IPS DF 6.9 (cell line): ENCODE data around the gene FHDC1.
A peak's percentile ranks its signal among the peaks of the same experiment; 100 is the strongest.
"Not testable (repeated sequence)": the region's sequence is repeated elsewhere in the genome, so short reads cannot be mapped to it uniquely, and the experiment has no call there.

Source experiments
- DNase-seq: peaks from one replicate; pipeline ENCODE4 v3.0.0-alpha.2; 2013; ENCODE audit warnings: low read depth, low spot score
- H3K27ac ChIP-seq: one replicate; pipeline ENCODE4 v1.5.1; 2013; ENCODE audit warnings: low read length, control low read depth
- H3K27me3 ChIP-seq: 2 replicates; pipeline ENCODE4 v1.6.1; 2013; ENCODE audit warnings: mild to moderate bottlenecking, low read length; ENCODE audit not compliant: control insufficient read depth, insufficient read depth
- H3K36me3 ChIP-seq: 2 replicates; pipeline ENCODE4 v1.6.1; 2013; ENCODE audit warnings: low read length; ENCODE audit not compliant: control insufficient read depth, insufficient read depth
- H3K4me1 ChIP-seq: 2 replicates; pipeline ENCODE4 v1.6.1; 2013; ENCODE audit warnings: low read length; ENCODE audit not compliant: control insufficient read depth, insufficient read depth
- H3K4me3 ChIP-seq: 2 replicates; pipeline ENCODE4 v1.5.1; 2013; ENCODE audit warnings: mild to moderate bottlenecking, low read length
- H3K9me3 ChIP-seq: 2 replicates; pipeline ENCODE4 v1.6.1; 2013; ENCODE audit warnings: low read length, inconsistent platforms; ENCODE audit not compliant: control insufficient read depth, insufficient read depth
- WGBS: extraction: QIAGEN DNeasy Blood & Tissue Kit; methylation state at CpG from one replicate; pipeline ENCODE4 v1.1.7; 2013; ENCODE audit warnings: mixed read lengths, missing lambda C conversion rate; ENCODE audit not compliant: insufficient read length, insufficient coverage; 5-methylcytosine and 5-hydroxymethylcytosine counted together

Gene FHDC1, protein sequence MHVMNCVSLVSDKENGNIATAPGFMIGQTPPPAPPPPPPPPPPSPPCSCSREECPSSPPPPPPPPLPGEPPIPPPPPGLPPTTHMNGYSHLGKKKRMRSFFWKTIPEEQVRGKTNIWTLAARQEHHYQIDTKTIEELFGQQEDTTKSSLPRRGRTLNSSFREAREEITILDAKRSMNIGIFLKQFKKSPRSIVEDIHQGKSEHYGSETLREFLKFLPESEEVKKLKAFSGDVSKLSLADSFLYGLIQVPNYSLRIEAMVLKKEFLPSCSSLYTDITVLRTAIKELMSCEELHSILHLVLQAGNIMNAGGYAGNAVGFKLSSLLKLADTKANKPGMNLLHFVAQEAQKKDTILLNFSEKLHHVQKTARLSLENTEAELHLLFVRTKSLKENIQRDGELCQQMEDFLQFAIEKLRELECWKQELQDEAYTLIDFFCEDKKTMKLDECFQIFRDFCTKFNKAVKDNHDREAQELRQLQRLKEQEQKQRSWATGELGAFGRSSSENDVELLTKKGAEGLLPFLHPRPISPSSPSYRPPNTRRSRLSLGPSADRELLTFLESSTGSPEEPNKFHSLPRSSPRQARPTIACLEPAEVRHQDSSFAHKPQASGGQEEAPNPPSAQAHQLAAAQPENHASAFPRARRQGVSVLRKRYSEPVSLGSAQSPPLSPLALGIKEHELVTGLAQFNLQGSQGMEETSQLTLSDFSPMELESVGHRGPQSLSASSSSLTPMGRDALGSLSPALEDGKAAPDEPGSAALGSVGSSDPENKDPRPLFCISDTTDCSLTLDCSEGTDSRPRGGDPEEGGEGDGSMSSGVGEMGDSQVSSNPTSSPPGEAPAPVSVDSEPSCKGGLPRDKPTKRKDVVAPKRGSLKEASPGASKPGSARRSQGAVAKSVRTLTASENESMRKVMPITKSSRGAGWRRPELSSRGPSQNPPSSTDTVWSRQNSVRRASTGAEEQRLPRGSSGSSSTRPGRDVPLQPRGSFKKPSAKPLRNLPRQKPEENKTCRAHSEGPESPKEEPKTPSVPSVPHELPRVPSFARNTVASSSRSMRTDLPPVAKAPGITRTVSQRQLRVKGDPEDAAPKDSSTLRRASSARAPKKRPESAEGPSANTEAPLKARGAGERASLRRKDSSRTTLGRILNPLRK

DNA sequence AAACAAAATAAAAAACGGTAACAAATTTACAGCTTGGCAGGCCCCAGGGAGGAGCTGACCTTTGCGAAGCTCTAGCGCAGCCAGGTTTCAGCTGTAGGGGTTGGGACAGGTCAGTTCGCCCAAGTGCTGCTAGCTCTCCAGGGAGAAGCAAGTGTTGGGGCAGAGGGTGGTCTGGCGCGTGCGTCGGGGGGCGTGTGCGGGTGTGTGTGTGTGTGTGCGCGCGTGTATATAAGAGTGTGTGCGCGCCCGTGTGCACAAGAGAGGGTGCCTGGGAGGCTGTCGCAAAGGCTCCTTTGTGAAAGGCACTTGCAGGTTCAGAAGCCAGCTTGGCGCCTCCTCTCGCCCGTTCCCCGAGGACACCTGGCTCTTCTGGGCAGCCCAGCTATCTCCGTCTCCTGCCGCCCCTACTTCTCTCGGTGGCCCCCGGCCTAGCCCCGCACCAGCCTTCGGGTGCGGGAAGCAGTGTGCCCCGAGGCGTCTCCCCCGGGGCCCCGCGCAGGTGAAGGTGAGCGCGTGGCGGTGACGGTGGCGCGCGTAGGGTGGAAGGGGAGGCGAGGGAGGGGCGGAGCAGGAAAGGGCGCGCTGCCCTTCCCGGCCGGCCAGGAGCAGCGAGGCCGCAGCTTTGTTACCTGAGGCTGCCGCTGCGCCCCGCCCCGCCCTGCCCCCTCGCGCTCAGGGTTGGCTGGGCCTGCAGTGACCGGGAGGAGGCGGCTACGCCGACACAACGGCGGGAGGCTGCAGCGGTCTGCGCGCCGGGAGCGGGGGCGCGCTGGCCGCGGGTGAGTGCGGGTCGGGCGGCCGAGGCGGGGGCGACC, at the start of gene FHDC1:
Gene FHDC1, plus strand, starts transcription at position 693 of the 815 bp plus-strand sequence. CDS start 6,735 bp downstream, outside the sequence.
- Histone ChIP-seq H3K4me1 (peaks cover 12% of the 10 kb centered on the region; the same call in 1 of the 2 replicates), H3K27me3 (no peaks in the 10 kb centered on the region), H3K36me3 (no peaks in the 10 kb centered on the region; the same call in 1 of the 2 replicates), H3K4me3 (peak within 1 kb of the TSS; percentile 73), H3K27ac (no peak within 1 kb of the TSS), H3K9me3 (no peaks in the 10 kb centered on the region)
- no peak for DNase-seq
- no CpG with 5 or more reads among the region's 75 CpGs for WGBS

DNA sequence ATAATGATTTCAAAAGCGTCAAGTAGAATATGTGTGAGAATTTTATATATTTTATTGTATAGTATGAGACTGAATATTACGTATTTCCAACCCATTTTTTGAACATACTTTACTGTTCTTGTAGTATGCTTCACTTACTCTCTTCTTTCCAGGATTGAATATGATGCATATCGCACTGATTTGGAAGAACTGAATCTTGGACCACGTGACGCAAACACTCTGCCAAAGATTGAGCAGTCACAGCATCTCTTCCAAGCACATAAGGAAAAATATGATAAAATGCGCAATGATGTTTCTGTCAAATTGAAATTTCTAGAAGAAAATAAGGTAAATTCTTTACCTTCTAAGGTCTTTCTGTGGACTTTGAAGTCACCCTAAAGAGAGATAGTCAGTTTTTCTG, 48.1 kb upstream of the FHDC1 start:
- DNase-seq, result no peak
- no peaks in the 10 kb centered on the region for H3K9me3 ChIP-seq
- 100% methylated on average over 1 of the region's 6 CpGs for WGBS
- no peak overlapping the region for H3K27ac ChIP-seq
- no peak overlapping the region for H3K4me3 ChIP-seq
- H3K36me3 ChIP-seq, result no peaks in the 10 kb centered on the region; the same call in 1 of the 2 replicates
- no peaks in the 10 kb centered on the region for H3K27me3 ChIP-seq
- H3K4me1 ChIP-seq, result no peaks in the 10 kb centered on the region

- no peak for DNase-seq
- Histone ChIP-seq H3K4me1 (no peaks in the 10 kb centered on the region), H3K27me3 (no peaks in the 10 kb centered on the region), H3K9me3 (no peaks in the 10 kb centered on the region), H3K36me3 (no peaks in the 10 kb centered on the region), H3K4me3 (no peak overlapping the region), H3K27ac (no peak overlapping the region)
- no CpG with 5 or more reads among the region's 2 CpGs for WGBS
Observed at GRCh38 chr4:152892974-152893373, 43.1 kb upstream of the FHDC1 start.

DNA sequence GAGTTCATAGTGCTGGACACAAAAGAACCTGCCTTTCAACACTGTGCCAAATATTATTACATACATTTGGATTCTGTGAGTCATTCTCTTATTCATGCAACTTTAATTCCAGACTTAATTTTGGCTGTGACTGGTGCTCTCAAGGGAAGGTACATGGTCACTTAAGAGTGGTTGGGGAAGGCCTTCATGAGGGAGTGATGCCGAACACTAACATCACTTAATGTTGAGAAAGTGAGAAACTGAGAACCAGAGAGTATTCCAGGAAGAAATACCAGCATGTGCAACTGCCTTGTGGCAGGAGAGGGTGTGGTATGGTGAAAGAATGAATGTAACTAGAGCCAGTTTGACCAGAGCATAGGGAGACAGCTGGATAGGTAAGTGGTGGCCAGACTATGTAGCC, 41.5 kb upstream of the FHDC1 start:
- H3K27ac ChIP-seq, result no peak overlapping the region
- no peak for DNase-seq
- H3K4me3 ChIP-seq, result no peak overlapping the region
- no CpG with 5 or more reads among the region's 1 CpG for WGBS
- no peaks in the 10 kb centered on the region for H3K4me1 ChIP-seq
- H3K9me3 ChIP-seq, result no peaks in the 10 kb centered on the region
- H3K27me3 ChIP-seq, result no peaks in the 10 kb centered on the region
- H3K36me3 ChIP-seq, result no peaks in the 10 kb centered on the region

DNA sequence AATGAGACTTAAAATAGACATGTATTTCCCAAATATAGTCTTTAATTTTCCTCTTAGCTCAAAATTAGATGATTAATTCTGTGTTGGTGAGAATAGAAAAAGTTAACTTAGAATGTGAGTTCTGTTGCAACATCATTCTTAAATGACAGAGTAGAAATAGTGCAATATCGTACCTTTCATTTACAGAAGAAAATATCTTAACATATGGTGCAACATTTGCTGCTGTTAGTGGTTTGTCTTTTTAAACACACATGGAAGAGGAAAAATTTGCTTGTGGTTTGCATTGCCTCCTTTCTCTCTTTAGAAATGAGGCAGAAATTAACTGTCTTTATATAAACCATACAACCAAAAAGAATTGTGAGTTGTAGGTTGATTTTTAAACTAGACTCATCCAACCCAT, 39.3 kb upstream of the FHDC1 start:
- no peak for DNase-seq
- Histone ChIP-seq H3K4me1 (no peaks in the 10 kb centered on the region), H3K4me3 (no peak overlapping the region), H3K36me3 (no peaks in the 10 kb centered on the region), H3K27me3 (no peaks in the 10 kb centered on the region), H3K9me3 (no peaks in the 10 kb centered on the region), H3K27ac (no peak overlapping the region)
- no CpG with 5 or more reads among the region's 1 CpG for WGBS

DNA sequence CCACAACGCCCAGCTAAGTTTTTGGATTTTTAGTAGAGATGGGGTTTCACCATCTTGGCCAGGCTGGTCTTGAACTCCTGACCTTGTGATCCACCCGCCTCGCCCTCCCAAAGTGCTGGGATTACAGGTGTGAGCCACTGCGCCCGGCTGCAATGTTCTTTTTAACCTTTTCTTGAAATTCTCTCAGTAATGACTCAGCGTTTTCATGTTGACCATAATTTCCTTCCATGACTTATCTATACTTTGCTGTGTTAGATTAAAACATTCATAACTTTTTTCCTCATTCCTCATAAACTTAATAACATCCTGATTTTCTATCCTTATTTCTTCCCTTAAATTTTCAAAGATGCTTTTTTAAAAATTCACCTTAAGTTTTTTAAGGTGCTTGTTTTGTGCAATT, 38.0 kb upstream of the FHDC1 start:
- not testable (repeated sequence) for H3K4me1 ChIP-seq, H3K27me3 ChIP-seq, H3K4me3 ChIP-seq, H3K36me3 ChIP-seq, DNase-seq, H3K9me3 ChIP-seq, H3K27ac ChIP-seq
- no CpG with 5 or more reads among the region's 6 CpGs for WGBS

GRCh38 chr4:152898606-152899005, 37.5 kb upstream of the FHDC1 start:
- H3K9me3 ChIP-seq, result no peaks in the 10 kb centered on the region
- H3K27me3 ChIP-seq, result no peaks in the 10 kb centered on the region
- no peaks in the 10 kb centered on the region for H3K4me1 ChIP-seq

DNA sequence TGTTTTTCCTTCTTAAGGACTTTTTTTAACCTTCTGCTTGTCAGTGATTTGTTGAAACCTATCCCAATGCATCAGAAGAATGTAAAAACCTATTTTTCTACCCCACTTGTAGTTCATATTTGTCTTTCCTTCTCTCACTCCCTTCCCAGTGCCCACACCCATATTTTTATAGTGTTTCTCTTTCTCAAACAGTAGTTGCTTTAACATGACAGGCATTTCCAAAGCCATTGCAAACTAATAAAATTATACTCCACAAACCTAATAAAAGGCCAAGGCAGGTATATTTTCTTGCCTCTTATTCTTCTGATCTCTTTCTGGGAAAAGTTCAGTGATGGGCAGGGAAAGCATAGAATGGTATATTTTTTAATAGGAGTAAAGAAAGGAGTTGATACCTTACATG, 35.7 kb upstream of the FHDC1 start:
- Histone ChIP-seq H3K4me3 (no peak overlapping the region), H3K27me3 (no peaks in the 10 kb centered on the region), H3K27ac (no peak overlapping the region), H3K9me3 (no peaks in the 10 kb centered on the region), H3K36me3 (no peaks in the 10 kb centered on the region), H3K4me1 (no peaks in the 10 kb centered on the region)
- DNase-seq, result no peak

More at GRCh38 chr4:152898606-152899005, 37.5 kb upstream of the FHDC1 start:
- no peak overlapping the region for H3K4me3 ChIP-seq
- no peak overlapping the region for H3K27ac ChIP-seq
- DNase-seq, result no peak
- H3K36me3 ChIP-seq, result no peaks in the 10 kb centered on the region

DNA sequence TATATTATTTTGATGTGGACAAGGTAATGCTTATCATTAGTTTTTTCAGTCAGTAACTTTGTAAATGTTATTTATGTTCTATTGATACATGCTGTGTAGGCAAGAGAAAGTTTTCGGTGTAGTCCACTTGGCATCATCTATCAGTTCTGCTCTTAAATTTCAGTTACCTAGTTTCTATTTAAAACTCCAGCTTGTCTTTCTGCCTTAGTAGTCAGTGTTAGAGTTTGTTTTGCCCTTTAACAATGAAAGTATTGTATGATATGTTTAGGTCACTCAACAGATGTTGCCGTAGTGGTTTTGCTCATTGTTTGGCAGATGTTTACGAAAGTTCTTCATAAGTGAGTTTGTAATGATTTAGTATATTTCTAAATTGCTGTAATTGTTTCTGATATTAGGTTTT, 34.9 kb upstream of the FHDC1 start:
- no peaks in the 10 kb centered on the region for H3K36me3 ChIP-seq
- no CpG with 5 or more reads among the region's 3 CpGs for WGBS
- DNase-seq, result no peak
- H3K4me3 ChIP-seq, result no peak overlapping the region
- H3K9me3 ChIP-seq, result no peaks in the 10 kb centered on the region
- no peaks in the 10 kb centered on the region for H3K27me3 ChIP-seq
- H3K27ac ChIP-seq, result no peak overlapping the region
- H3K4me1 ChIP-seq, result no peaks in the 10 kb centered on the region

DNA sequence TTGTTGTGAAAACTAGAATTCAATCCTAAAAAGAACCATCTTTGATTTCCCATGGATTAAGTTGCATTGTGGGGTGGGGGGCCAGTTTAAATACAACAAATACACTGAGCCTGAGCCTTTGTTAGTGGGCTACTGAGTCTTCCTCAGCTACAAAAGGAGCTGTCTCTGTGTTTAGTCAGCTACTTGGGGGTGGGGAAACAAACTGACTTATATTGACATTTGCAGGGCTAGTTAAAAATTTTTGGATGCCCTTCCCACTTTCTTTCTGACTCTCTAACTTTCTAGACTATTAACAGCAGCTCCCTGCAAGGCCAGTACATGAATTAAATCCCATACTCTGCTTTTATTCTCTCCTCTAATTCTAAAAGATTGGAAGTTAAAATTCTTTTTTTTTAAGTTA, 32.5 kb upstream of the FHDC1 start:
- no peaks in the 10 kb centered on the region for H3K27me3 ChIP-seq
- no peak overlapping the region for H3K4me3 ChIP-seq
- DNase-seq, result no peak
- no peak overlapping the region for H3K27ac ChIP-seq
- no peaks in the 10 kb centered on the region for H3K4me1 ChIP-seq
- no peaks in the 10 kb centered on the region for H3K36me3 ChIP-seq
- no peaks in the 10 kb centered on the region for H3K9me3 ChIP-seq
